SK-N-SH (cell line): ENCODE measurements around the gene RGS6.

ENCODE experiments used
- POLR2AphosphoS5 ChIP-seq: IDR thresholded peaks from 2 replicates; pipeline ENCODE4 v1.6.1; 2012; ENCODE audit warnings: low read depth, low read length
- TF ChIP-seq, protein P1 (sequence below): fragments of 200-600 bp; sonication (generic); IDR thresholded peaks from 2 replicates; pipeline ENCODE4 v1.6.1; 2017; ENCODE audit warnings: antibody characterized with exemption, mild to moderate bottlenecking, moderate library complexity

DNA sequence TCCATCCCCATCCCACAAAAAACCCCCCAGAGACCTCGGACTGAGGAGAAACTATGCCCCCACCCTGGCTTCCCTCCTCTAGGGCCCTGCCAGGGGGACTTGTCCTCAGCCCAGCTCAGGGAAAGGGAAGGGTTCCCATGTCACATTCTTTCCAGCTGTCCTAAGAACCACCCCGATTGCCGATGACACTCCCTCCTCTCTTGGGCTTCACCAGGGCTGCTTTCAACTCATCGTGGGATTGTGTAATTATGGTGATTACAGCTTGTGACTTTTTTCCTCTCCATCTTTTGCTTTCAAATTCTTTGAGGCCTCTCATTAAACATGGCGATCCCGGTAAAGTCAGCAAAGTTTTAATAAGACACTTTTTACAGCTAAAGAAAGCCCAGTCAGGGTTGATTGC, 617.6 kb downstream of the RGS6 start:
- TF ChIP-seq, protein P1, sequence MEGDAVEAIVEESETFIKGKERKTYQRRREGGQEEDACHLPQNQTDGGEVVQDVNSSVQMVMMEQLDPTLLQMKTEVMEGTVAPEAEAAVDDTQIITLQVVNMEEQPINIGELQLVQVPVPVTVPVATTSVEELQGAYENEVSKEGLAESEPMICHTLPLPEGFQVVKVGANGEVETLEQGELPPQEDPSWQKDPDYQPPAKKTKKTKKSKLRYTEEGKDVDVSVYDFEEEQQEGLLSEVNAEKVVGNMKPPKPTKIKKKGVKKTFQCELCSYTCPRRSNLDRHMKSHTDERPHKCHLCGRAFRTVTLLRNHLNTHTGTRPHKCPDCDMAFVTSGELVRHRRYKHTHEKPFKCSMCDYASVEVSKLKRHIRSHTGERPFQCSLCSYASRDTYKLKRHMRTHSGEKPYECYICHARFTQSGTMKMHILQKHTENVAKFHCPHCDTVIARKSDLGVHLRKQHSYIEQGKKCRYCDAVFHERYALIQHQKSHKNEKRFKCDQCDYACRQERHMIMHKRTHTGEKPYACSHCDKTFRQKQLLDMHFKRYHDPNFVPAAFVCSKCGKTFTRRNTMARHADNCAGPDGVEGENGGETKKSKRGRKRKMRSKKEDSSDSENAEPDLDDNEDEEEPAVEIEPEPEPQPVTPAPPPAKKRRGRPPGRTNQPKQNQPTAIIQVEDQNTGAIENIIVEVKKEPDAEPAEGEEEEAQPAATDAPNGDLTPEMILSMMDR: no peak
- TF ChIP-seq POLR2AphosphoS5: no peak
